ENCODE measurements around the gene ANHX.

- TF ChIP-seq, protein P1, sequence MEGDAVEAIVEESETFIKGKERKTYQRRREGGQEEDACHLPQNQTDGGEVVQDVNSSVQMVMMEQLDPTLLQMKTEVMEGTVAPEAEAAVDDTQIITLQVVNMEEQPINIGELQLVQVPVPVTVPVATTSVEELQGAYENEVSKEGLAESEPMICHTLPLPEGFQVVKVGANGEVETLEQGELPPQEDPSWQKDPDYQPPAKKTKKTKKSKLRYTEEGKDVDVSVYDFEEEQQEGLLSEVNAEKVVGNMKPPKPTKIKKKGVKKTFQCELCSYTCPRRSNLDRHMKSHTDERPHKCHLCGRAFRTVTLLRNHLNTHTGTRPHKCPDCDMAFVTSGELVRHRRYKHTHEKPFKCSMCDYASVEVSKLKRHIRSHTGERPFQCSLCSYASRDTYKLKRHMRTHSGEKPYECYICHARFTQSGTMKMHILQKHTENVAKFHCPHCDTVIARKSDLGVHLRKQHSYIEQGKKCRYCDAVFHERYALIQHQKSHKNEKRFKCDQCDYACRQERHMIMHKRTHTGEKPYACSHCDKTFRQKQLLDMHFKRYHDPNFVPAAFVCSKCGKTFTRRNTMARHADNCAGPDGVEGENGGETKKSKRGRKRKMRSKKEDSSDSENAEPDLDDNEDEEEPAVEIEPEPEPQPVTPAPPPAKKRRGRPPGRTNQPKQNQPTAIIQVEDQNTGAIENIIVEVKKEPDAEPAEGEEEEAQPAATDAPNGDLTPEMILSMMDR (conservative IDR thresholded peaks at IDR 0.05), result no peak
- no peak for TF ChIP-seq ZFX (IDR thresholded peaks at IDR 0.05)
Observed at GRCh38 chr12:133180669-133181068, 55.0 kb downstream of the ANHX start.

Measured in C4-2B (cell line).